Esophagus squamous epithelium (tissue), 4 donors: ENCODE measurements around the gene STK40.

Source experiments
- CTCF ChIP-seq, 6 experiments: fragments of 450-650 bp in 4 of 6; fragments of 200-600 bp in 2 of 6; sonication (generic) in 2 of 6; IDR thresholded peaks; one replicate each; pipeline ENCODE4 v1.5.1; 2016 to 2019; ENCODE audit warnings: antibody characterized with exemption in 6 of 6, mild to moderate bottlenecking in 4 of 6, moderate library complexity in 4 of 6
- POLR2A ChIP-seq, 4 donors: fragments of 450-650 bp; IDR thresholded peaks; one replicate each; pipeline ENCODE4 v1.6.1; 2017; ENCODE audit warnings: antibody characterized with exemption in 4 of 4, mild to moderate bottlenecking in 4 of 4, moderate library complexity in 3 of 4

DNA sequence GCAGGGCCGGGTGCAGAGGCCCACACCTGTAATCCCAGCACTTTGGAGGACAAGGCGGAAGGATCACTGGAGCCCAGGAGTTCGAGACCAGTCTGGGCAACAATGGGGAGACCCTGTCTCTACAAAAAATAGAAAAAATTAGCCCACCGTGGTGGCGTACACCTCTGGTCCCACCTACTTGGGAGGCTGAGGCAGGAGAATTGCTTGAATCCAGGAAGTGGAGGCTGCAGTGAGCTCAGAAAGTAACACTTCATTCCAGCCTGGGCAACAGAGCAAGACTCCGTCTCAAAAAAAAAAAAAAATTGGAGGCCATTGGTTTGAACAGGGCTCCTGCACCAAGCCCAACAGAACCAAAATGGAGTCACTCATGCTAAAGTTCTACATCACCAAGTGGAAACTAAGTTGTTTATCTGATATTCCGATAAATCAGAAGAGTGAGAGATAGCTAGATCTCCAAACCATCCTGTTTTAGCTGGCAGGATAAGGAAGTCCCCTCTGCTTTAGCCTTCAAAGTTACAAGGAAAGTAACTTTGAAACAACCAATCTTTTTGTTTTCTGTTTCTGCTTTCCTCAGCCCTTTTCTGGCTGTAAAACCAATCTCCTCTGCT, 12.8 kb upstream of the STK40 start:
- TF ChIP-seq CTCF (IDR thresholded peaks at IDR 0.05), result no peak
- TF ChIP-seq POLR2A (IDR thresholded peaks at IDR 0.05), result no peak
